Hindlimb muscle (tissue), 1 donor: ENCODE data around the gene SPACA4. TPM values are rescaled to one million over a fixed set of nuclear protein-coding genes. Genes with fewer than 3 reads are reported as not detected.
"Not testable (repeated sequence)": the region's sequence is repeated elsewhere in the genome, so short reads cannot be mapped to it uniquely, and the experiment has no call there.

Experiments used
- DNase-seq: peaks from one replicate; pipeline ENCODE4 v3.0.0-alpha.2; 2013
- polyA plus RNA-seq: library from polyadenylated mRNA; unstranded; fragments of 120-200 nt; gene quantifications from one replicate; pipeline ENCODE4 v1.2.1, GENCODE V29; 2013; ENCODE audit not compliant: insufficient read length

The SPACA4 gene
- not detected for polyA plus RNA-seq

GRCh38 chr19:48606463-48607358 is at the start of gene SPACA4:
TSS of gene SPACA4 (plus strand) at chr19:48606742. CDS start at chr19:48606979, 237 bp downstream.
- DNase-seq: no peak

DNA sequence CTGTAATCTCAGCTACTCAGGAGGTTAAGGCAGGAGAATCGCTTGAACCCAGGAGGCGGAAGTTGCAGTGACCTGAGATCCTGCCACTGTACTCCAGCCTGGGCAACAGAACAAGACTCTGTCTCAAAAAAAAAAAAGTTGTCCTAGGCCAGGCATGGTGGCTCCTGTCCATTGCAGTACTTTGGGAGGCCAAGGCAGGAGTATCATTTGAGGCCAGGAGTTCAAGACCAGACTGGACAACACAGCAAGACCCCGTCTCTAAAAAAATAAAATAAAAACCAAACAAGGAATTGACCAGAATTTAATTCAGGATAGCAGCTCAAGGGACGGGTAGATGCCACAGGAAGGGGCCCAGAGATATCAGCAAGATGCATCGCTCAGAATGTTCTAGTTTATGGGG is 49.7 kb upstream of the SPACA4 start:
- no peak for DNase-seq

DNA sequence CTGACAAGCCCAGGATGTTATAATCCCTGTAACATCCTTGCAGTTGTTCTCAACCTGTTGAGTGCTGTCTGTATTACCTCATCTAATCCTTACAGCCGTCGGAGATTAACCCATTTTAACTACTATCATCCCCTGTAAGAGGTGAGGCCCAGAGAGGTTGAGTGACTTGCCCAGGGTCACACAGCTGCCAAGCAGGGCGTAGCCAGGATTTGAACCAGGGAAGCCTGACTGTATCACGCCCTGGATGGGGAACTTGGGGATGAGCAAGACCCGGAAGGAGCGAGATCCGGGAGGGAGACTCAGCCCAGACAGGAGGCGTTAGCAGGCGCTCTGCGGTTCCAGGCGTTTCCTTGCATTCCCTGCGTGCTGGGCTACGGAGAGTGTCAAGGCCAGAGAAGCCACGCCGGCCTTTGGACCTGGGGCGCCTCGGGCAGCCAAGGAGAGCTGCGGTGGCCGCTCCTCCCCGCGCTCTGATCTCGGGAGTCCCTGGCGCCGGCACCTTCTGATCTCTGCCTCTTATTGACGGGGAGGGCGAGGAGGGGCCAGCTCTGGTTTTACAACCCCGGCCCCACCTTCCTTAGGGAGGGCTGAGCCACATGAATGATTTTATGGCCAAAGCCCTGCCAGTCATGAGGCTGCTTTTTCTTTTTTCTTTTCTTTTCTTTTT is 48.4 kb upstream of the SPACA4 start:
- no peak for DNase-seq

- no peak for DNase-seq
Measured at GRCh38 chr19:48560095-48560530, 46.4 kb upstream of the SPACA4 start.

DNA sequence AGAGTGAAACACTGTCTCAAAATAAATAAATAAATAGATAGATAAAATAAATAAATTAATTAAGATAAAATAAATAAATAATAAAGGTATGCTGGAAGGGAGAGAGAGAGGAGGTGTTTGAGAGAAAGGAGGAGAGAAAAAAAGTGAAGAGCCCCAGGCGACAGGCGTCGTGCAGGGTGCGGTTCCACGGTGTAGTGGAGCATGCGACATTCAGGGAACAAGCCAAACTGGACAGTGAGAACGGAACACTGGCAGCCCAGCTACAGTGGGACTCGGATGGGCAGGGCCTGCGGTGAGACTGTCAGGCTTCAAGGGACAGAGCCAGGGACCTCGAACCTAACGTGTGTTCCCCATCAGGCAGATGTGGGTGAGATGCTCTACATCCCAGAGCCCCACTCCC is 45.1 kb upstream of the SPACA4 start:
- no peak for DNase-seq

GRCh38 chr19:48565090-48565489 is 41.5 kb upstream of the SPACA4 start:
- no peak for DNase-seq

GRCh38 chr19:48568345-48568886 is 38.1 kb upstream of the SPACA4 start:
- DNase-seq: peak; percentile 80

DNA sequence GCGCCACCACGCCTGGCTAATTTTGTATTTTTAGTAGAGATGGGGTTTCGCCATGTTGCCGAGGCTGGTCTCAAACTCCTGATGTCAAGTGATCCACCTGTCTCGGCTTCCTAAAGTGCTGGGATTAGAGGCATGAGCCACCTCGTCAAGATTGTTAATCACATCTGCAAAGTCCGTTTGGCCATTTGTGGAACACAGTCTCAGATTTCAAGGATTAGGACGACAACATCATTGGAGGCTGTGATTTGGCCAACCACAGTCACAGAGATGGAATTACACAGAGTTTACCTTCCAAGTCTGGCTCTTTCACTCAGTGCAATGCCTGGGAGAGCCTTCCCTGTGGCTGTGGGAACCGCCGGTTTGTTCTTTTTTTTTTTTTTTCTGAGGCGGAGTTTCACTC is 36.7 kb upstream of the SPACA4 start:
- DNase-seq: peak; percentile 68

DNA sequence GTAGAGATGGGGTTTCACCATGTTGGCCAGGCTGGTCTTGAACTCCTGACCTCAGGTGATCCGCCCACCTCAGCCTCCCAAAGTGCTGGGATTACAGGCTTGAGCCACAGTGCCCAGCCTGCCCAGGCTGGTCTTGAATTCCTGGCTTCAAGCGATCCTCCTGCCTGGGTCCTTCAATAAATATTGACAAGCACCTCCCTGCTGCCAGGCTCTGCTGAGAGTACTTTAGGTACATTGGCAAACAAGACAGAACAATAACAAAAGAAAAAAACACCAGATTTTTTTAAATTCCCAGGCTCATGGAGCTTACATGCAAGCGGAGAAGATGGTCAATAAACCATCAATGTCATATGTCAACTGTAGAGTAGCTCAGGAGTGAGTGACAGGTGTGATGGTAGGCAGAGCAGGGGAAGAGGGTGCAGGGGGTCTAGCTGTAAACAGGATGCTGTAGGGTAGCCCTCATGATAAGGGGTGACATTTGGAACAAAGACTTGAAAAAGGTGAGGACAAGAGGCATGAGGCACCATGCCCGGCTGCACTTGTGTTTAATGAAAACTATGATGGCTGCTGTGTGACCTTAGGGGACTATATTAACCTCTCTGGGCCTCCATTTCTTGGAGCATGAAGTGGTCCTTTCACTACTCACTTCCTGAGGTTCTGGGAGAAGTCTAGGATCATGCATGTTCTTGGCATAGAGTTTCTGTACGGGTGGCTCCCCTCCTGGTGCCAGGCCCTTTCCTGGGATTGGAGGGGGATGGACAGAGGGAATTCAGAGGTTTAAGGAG is 35.0 kb upstream of the SPACA4 start:
- no peak for DNase-seq

DNA sequence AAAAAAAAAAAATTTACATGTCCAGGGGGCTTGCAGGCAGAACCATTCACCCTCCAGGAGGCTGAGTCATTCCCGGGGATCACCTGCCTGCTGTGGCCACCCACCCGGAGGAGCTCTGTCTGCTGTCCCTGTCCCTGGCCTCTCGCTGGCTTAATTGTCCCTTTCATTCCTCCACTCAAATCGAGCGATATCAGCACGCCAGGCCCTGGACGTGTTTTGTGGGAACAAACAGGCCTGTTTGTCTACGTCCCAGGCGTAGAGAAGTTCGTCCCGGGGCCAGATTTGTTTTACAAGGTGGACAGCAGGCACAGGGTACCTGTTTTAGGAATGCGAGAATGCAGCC is 33.4 kb upstream of the SPACA4 start:
- no peak for DNase-seq

DNA sequence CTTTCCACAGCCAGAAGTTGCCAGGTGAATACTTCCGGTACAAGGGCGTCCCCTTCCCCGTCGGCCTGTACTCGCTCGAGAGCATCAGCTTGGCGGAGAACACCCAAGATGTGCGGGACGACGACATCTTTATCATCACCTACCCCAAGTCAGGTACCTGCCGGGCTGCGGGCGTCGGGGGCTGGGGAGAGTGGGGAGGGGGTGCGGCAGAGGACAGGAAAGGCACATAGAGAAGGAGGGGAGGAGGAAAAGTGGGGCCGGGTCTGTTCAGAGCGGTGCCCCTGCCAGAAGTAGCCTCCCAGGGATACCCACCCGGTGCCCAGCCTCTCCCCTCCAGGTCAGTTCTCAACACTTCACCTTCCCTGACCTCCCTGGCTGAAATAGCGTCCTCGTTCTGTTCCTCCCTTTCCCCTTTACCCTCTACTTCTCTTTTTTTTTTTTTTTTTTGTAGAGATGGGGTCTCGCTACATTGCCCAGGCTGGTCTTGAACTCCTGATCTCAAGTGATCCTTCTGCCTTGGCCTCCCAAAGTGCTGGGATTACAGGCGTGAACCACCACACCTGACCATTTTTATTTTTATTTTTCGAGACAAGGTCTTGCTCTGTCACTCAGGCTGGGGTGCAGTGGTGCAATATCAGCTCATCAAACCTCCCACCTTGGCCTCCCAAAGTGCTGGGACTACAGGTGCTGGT is 30.5 kb upstream of the SPACA4 start:
- no peak for DNase-seq

DNA sequence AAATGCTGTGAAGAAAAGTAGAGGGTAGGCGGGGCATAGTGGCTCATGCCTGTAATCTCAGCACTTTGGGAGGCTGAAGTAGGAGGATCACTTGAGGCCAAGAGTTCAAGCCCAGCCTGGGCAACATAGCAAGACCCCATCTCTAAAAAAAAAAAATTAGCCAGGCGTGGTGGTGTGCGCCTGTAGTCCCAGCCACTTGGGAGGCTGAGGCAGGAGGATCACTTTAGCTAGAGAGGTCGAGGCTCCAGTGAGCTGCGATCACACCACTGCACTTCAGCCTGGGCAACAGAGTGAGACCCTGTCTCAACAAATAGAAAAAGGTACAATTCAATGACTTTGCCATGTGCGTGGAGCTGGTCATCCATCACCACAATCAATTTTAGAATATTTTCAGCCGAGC is 28.6 kb upstream of the SPACA4 start:
- not testable (repeated sequence) for DNase-seq

GRCh38 chr19:48578891-48579290 is 27.7 kb upstream of the SPACA4 start:
- DNase-seq: no peak

DNA sequence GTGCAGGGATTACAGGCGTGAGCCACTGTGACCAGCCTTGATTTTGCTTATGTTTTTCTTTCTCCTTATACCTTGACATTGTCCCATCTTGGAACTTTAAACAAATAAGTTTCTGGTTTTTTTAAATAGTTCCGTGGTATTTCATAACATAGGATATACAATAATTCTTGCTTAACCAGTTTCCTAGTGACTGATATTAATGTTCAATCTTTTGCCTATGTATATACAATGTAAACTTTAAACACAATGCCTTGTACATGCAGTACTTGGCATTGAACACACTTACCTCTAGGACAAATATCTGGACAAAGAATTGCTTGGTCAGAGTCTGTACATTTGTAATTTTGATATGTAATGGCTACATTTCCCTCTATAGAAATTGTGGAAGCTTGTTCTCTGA is 24.4 kb upstream of the SPACA4 start:
- DNase-seq: no peak

GRCh38 chr19:48587387-48587786 is 19.2 kb upstream of the SPACA4 start:
- DNase-seq: no peak

DNA sequence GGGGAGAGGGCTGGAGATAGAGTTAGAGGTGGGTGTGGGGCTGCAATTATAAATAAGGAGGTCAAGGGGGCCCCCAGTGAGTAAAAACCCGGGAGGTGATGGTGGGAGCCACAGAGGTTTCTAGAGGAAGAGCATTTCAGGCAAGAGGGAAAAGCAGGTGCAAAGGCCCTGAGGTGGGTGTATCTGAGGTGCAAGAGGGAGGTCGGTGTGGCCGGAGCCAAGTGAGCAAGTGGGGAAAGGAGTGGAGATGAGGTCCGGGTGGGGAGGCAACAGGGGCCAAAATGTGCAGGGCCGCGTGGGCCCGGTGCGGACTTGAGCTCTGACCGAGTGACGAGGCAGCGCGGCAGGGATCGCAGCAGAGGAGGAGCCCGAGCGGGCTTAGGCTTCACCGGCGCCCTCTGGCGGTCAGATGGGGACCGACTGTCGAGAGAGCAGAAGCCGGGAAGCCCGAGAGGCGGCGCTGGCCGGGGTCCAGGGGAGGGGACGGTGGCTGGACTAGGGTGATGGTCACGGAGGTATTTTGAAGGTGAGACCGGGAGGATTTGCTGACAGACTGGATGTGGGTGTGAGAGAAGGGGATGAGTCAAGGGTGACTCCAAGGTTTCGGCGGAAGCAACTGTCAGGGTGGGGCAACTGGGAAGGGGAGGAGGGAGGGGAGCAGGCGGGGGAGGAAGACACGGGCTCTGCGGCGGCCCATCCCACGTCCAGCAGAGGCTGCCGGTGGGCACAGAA is 17.7 kb upstream of the SPACA4 start:
- peak; percentile 87 for DNase-seq

- no peak for DNase-seq
Measured at GRCh38 chr19:48591021-48591420, 15.5 kb upstream of the SPACA4 start.

GRCh38 chr19:48595171-48595570 is 11.4 kb upstream of the SPACA4 start:
- no peak for DNase-seq

- DNase-seq: no peak
Measured at GRCh38 chr19:48595833-48596232, 10.7 kb upstream of the SPACA4 start.

GRCh38 chr19:48596237-48596636 is 10.3 kb upstream of the SPACA4 start:
- DNase-seq: no peak

- no peak for DNase-seq
Measured at GRCh38 chr19:48596679-48597465, 9.7 kb upstream of the SPACA4 start.
